Spinal cord (tissue), 10 donors: ENCODE measurements around the gene TRMT112. TPM values are rescaled to one million over a fixed set of nuclear protein-coding genes. Genes with fewer than 3 reads are reported as not detected.
"Not testable (repeated sequence)": the region's sequence is repeated elsewhere in the genome, so short reads cannot be mapped to it uniquely, and the experiment has no call there.

ENCODE experiments used
- DNase-seq, 6 donors: peaks; one replicate each; pipeline versions ENCODE4 v3.0.0 to v3.0.0-alpha.2; 2013 to 2015; ENCODE audit warnings: low spot score in 6 of 6, low read depth in 4 of 6
- H3K27ac ChIP-seq: one replicate; pipeline ENCODE4 v1.5.1; 2013; ENCODE audit warnings: low read depth, low read length, control low read depth
- H3K27me3 ChIP-seq: one replicate; pipeline ENCODE4 v1.6.1; 2013; ENCODE audit warnings: low read length; ENCODE audit not compliant: control insufficient read depth, insufficient read depth
- H3K36me3 ChIP-seq: one replicate; pipeline ENCODE4 v1.6.1; 2013; ENCODE audit warnings: low read length; ENCODE audit not compliant: control insufficient read depth, insufficient read depth
- H3K4me1 ChIP-seq: one replicate; pipeline ENCODE4 v1.6.1; 2013; ENCODE audit warnings: low read length; ENCODE audit not compliant: control insufficient read depth, insufficient read depth
- H3K4me3 ChIP-seq: one replicate; pipeline ENCODE4 v1.5.1; 2013; ENCODE audit warnings: low read depth, low read length, control low read depth
- H3K9me3 ChIP-seq: one replicate; pipeline ENCODE4 v1.6.1; 2013; ENCODE audit warnings: low read length; ENCODE audit not compliant: control insufficient read depth, insufficient read depth
- WGBS: methylation state at CpG from one replicate; pipeline ENCODE4 v1.1.5; 2013; ENCODE audit warnings: missing lambda C conversion rate; ENCODE audit not compliant: insufficient coverage; 5-methylcytosine and 5-hydroxymethylcytosine counted together
- polyA plus RNA-seq, 2 donors: library from polyadenylated mRNA; unstranded; fragments of 120-200 nt; gene quantifications; one replicate each; pipeline ENCODE4 v1.2.1, GENCODE V29; 2013; ENCODE audit not compliant: insufficient read length in 2 of 2
- total RNA-seq, 2 donors: library from RNA; depleted of rRNA in 1 of 2; stranded (reverse); fragments of 120-200 nt in 1 of 2; fragments of >200 nt in 1 of 2; gene quantifications; one replicate each; pipeline versions ENCODE4 v1.2.3 to v1.2.4, GENCODE V29; 2013 to 2014
- donor health status: healthy.

The TRMT112 gene
- total and polyA plus RNA-seq, 4 donors = 84.2 to 343 (median 143) TPM

GRCh38 chr11:64322925-64323260 is 5.5 kb upstream of the TRMT112 start:
- DNase-seq = no peak

DNA sequence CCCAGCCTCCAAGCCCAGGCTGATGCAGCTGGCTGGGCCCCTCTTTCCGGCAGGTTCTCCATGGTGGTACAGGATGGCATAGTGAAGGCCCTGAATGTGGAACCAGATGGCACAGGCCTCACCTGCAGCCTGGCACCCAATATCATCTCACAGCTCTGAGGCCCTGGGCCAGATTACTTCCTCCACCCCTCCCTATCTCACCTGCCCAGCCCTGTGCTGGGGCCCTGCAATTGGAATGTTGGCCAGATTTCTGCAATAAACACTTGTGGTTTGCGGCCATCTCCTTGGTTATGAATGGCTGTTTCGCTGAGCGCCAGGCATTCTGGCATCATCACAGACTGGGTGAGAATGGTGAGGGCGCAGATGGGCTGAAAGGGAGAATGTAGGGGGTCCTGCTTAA is 4.2 kb upstream of the TRMT112 start:
- Histone ChIP-seq H3K4me1 (peaks cover 17% of the 10 kb centered on the region), H3K27me3 (no peaks in the 10 kb centered on the region), H3K27ac (no peak overlapping the region), H3K36me3 (peaks cover 44% of the 10 kb centered on the region), H3K9me3 (no peaks in the 10 kb centered on the region), H3K4me3 (no peak overlapping the region)
- 63% methylated on average over 5 of the region's 5 CpGs for WGBS
- no peak for DNase-seq

More at GRCh38 chr11:64322925-64323260, 5.5 kb upstream of the TRMT112 start:
- peaks cover 40% of the 10 kb centered on the region for H3K36me3 ChIP-seq
- no peaks in the 10 kb centered on the region for H3K9me3 ChIP-seq
- no peak overlapping the region for H3K27ac ChIP-seq
- H3K27me3 ChIP-seq = no peaks in the 10 kb centered on the region
- no peak overlapping the region for H3K4me3 ChIP-seq
- peaks cover 10% of the 10 kb centered on the region for H3K4me1 ChIP-seq
- 77% methylated on average over 6 of the region's 7 CpGs for WGBS

- 88% methylated on average over 4 of the region's 5 CpGs for WGBS
Measured at GRCh38 chr11:64321026-64321425, 3.7 kb upstream of the TRMT112 start.

DNA sequence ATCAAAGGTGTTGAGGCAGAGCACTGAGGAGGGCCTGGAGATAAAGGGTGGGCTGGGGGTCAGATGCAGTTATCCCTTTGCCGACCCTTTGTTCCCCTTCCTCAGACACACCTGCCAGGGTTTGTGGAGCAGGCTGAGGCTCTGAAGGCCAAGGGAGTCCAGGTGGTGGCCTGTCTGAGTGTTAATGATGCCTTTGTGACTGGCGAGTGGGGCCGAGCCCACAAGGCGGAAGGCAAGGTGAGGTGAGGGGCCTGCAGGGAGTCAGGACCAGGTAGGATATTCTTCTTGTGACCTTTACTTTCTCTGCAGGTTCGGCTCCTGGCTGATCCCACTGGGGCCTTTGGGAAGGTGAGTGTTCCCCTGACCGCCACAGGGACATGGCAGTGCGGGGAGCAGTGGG is 3.2 kb upstream of the TRMT112 start:
- no peaks in the 10 kb centered on the region for H3K9me3 ChIP-seq
- no peak overlapping the region for H3K27ac ChIP-seq
- H3K27me3 ChIP-seq = no peaks in the 10 kb centered on the region
- H3K4me1 ChIP-seq = peaks cover 24% of the 10 kb centered on the region
- H3K36me3 ChIP-seq = peaks cover 53% of the 10 kb centered on the region
- 87% methylated on average over 5 of the region's 7 CpGs for WGBS
- DNase-seq = no peak
- H3K4me3 ChIP-seq = no peak overlapping the region

More at GRCh38 chr11:64321026-64321425, 3.7 kb upstream of the TRMT112 start:
- peaks cover 22% of the 10 kb centered on the region for H3K4me1 ChIP-seq
- no peak overlapping the region for H3K4me3 ChIP-seq
- peaks cover 48% of the 10 kb centered on the region for H3K36me3 ChIP-seq
- DNase-seq = no peak
- no peaks in the 10 kb centered on the region for H3K9me3 ChIP-seq
- H3K27ac ChIP-seq = no peak overlapping the region
- H3K27me3 ChIP-seq = no peaks in the 10 kb centered on the region

DNA sequence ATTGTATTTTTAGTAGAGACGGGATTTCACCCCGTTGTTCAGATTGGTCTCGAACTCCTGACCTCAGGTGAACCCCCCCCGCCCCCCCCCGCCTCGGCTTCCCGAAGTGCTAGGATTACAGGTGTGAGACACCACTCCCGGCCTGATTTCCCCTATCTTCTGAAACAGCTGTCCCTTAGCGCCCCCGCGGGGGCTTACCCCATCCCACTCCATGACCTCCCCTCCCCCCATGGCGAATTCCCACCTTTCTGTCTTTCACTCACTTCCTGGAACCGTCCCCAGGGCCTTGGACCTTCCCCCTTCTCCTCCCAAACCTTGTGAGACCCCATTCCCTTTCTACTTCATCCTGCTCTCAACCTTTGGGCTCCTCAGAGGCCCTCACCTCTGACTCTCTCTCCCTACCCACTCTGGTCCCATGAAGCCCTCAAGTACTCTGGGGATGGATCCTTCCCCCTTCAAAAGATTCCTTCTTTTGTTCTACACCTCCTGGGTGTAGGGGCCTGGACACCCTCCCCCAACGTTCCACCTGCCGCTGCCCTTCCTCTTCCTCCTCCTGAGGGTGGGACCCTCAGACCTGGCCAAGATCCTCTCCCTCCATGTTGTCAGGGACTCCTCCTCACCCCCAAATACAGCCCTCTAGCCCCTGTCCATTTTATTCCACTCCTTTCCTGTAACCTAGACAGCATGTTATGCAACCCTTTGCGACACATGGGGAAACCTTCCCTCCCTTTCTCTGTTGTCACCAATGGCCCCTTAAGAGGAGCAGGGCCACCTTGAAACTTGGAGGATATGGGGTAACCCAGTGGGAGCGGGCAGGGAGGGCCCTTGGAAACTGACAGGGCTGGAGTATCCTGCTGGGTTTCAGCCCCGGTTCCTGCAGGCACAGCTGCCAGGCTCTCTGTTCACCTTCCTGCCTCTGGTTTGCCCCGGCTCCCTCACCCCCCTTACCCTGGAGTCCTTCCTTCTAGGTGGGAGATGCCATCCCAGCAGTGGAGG is 1.7 kb upstream of the TRMT112 start:
- no peak overlapping the region for H3K27ac ChIP-seq
- no peaks in the 10 kb centered on the region for H3K9me3 ChIP-seq
- peaks cover 24% of the 10 kb centered on the region for H3K4me1 ChIP-seq
- no peak for DNase-seq
- H3K4me3 ChIP-seq = peak overlapping the region; percentile 98
- H3K27me3 ChIP-seq = no peaks in the 10 kb centered on the region
- peaks cover 65% of the 10 kb centered on the region for H3K36me3 ChIP-seq
- WGBS = 15% methylated on average over 9 of the region's 19 CpGs

- Histone ChIP-seq H3K4me3 (peak within 1 kb of the TSS; percentile 98), H3K27ac (peak within 1 kb of the TSS; percentile 100), H3K4me1 (peaks cover 24% of the 10 kb centered on the region), H3K36me3 (peaks cover 64% of the 10 kb centered on the region), H3K27me3 (no peaks in the 10 kb centered on the region), H3K9me3 (no peaks in the 10 kb centered on the region)
- WGBS = 0% methylated on average over 51 of the region's 61 CpGs
- DNase-seq = peak; percentile 90 to 99 (median 94)
Measured at GRCh38 chr11:64317961-64318765, 804 bp upstream of the TRMT112 start, which contains the start of gene PRDX5. Gene PRDX5 (plus strand): TSS chr11:64318121. CDS start chr11:64318216, 95 bp downstream.

- peaks cover 61% of the 10 kb centered on the region for H3K36me3 ChIP-seq
- WGBS = 0% methylated on average over 27 of the region's 32 CpGs
- no peaks in the 10 kb centered on the region for H3K9me3 ChIP-seq
- H3K27ac ChIP-seq = peak overlapping the region; percentile 100
- no peaks in the 10 kb centered on the region for H3K27me3 ChIP-seq
- DNase-seq = no peak
- H3K4me1 ChIP-seq = peaks cover 24% of the 10 kb centered on the region
- peak overlapping the region; percentile 98 for H3K4me3 ChIP-seq
Measured at GRCh38 chr11:64316672-64317324, 561 bp downstream of the TRMT112 start.

DNA sequence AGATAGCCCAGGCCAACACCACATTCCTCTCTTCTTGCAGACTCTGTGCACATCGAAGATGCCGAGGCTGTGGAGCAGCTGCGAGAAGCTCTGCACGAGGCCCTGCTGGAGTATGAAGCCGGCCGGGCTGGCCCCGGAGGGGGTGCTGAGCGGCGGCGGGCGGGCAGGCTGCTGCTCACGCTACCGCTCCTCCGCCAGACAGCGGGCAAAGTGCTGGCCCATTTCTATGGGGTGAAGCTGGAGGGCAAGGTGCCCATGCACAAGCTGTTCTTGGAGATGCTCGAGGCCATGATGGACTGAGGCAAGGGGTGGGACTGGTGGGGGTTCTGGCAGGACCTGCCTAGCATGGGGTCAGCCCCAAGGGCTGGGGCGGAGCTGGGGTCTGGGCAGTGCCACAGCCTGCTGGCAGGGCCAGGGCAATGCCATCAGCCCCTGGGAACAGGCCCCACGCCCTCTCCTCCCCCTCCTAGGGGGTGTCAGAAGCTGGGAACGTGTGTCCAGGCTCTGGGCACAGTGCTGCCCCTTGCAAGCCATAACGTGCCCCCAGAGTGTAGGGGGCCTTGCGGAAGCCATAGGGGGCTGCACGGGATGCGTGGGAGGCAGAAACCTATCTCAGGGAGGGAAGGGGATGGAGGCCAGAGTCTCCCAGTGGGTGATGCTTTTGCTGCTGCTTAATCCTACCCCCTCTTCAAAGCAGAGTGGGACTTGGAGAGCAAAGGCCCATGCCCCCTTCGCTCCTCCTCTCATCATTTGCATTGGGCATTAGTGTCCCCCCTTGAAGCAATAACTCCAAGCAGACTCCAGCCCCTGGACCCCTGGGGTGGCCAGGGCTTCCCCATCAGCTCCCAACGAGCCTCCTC is 1.5 kb downstream of the TRMT112 start:
- H3K4me3 ChIP-seq, DNase-seq, H3K9me3 ChIP-seq, H3K27me3 ChIP-seq, H3K27ac ChIP-seq: not testable (repeated sequence)
- 75% methylated on average over 21 of the region's 25 CpGs for WGBS
- Histone ChIP-seq H3K36me3 (peaks cover 57% of the 10 kb centered on the region), H3K4me1 (peaks cover 24% of the 10 kb centered on the region)
